ENCODE measurements around the gene PRX. TPM values are rescaled to one million over a fixed set of nuclear protein-coding genes. Genes with fewer than 3 reads are reported as not detected.

The PRX gene
- total and polyA plus RNA-seq, 2 of the 13 experiments (the other 11 are each of a cell fraction or from before 2014, with no cell fraction given): 0.66 TPM

DNA sequence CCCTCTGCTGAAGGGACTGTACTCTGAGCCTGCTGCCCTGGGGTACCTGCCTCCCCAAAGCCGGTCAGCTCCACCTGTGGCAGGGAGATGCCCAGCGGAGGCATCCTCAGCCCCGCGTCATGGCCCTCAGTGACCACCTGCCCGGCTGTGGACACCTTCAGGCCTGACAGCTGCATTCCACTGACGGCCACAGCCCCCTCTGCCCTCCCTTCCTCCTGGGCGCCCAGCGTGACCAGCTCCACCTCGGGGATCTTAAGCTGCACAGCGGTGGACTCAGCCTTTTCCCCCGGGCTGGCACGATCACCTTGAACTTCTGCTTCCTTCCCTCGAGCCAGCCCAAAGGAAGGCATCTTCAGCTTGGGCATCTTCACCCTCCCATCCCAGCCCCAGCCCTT lies 18.4 kb downstream of the PRX start (continued):
- TF ChIP-seq PBX3 (CRISPR knock-in tag; IDR thresholded peaks at IDR 0.05; ENCODE audit: borderline replicate concordance) (no peak), ZBTB20 (CRISPR knock-in tag; IDR thresholded peaks at IDR 0.05; ENCODE audit: borderline replicate concordance, low read depth) (no peak), ZNF33B (CRISPR knock-in tag; IDR thresholded peaks at IDR 0.05) (no peak), ELF1 (CRISPR knock-in tag; IDR thresholded peaks at IDR 0.05) (no peak)
- TF ChIP-seq, protein P1, sequence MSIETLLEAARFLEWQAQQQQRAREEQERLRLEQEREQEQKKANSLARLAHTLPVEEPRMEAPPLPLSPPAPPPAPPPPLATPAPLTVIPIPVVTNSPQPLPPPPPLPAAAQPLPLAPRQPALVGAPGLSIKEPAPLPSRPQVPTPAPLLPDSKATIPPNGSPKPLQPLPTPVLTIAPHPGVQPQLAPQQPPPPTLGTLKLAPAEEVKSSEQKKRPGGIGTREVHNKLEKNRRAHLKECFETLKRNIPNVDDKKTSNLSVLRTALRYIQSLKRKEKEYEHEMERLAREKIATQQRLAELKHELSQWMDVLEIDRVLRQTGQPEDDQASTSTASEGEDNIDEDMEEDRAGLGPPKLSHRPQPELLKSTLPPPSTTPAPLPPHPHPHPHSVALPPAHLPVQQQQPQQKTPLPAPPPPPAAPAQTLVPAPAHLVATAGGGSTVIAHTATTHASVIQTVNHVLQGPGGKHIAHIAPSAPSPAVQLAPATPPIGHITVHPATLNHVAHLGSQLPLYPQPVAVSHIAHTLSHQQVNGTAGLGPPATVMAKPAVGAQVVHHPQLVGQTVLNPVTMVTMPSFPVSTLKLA (IDR thresholded peaks at IDR 0.05): no peak

- TF ChIP-seq KLF15 (CRISPR knock-in tag; IDR thresholded peaks at IDR 0.05; ENCODE audit: borderline replicate concordance) (no peak), PHF5A (CRISPR knock-in tag; IDR thresholded peaks at IDR 0.05; ENCODE audit: low read depth, unreplicated experiment) (no peak), ZNF572 (CRISPR knock-in tag; IDR thresholded peaks at IDR 0.05) (no peak), ZNF441 (CRISPR knock-in tag; IDR thresholded peaks at IDR 0.05; ENCODE audit: borderline replicate concordance) (no peak), ZNF292 (CRISPR knock-in tag; IDR thresholded peaks at IDR 0.05; ENCODE audit: borderline replicate concordance, low read depth) (no peak), ZBTB8A (CRISPR knock-in tag; IDR thresholded peaks at IDR 0.05; ENCODE audit: borderline replicate concordance, low read depth) (no peak), TARDBP (CRISPR knock-in tag; IDR thresholded peaks at IDR 0.05) (no peak), ZNF547 (CRISPR knock-in tag; IDR thresholded peaks at IDR 0.05) (no peak), TMF1 (CRISPR knock-in tag; IDR thresholded peaks at IDR 0.05; ENCODE audit: low read depth) (no peak), SIN3A (IDR thresholded peaks at IDR 0.05; ENCODE audit: borderline replicate concordance, low read depth, low read length) (no peak), RXRB (CRISPR knock-in tag; IDR thresholded peaks at IDR 0.05; ENCODE audit: borderline replicate concordance) (no peak), ZNF430 (CRISPR knock-in tag; IDR thresholded peaks at IDR 0.05) (no peak)
- TF ChIP-seq, protein P2, sequence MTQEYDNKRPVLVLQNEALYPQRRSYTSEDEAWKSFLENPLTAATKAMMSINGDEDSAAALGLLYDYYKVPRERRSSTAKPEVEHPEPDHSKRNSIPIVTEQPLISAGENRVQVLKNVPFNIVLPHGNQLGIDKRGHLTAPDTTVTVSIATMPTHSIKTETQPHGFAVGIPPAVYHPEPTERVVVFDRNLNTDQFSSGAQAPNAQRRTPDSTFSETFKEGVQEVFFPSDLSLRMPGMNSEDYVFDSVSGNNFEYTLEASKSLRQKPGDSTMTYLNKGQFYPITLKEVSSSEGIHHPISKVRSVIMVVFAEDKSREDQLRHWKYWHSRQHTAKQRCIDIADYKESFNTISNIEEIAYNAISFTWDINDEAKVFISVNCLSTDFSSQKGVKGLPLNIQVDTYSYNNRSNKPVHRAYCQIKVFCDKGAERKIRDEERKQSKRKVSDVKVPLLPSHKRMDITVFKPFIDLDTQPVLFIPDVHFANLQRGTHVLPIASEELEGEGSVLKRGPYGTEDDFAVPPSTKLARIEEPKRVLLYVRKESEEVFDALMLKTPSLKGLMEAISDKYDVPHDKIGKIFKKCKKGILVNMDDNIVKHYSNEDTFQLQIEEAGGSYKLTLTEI (CRISPR knock-in tag; conservative IDR thresholded peaks at IDR 0.05): no peak
- H3K9ac ChIP-seq (ENCODE audit: insufficient read depth, low read depth, low read length): no peak overlapping the region
- peaks cover 10 to 35% of the 10 kb centered on the region in 2 experiments; a peak in 4 of 5 replicates for H3K27me3 ChIP-seq (ENCODE audit: control insufficient read depth in 1 of 2, insufficient read depth in 2 of 2, low read length in 2 of 2)
- in situ Hi-C loops (cut with HindIII; ENCODE audit: extremely low pct_ligation_motif_present, low pct_unique_long_range_greater_than_20kb) (no loop called here), intact Hi-C loops (cut with micrococcal nuclease; ENCODE audit: unreplicated experiment) (loop anchor here (5.0 kb wide), 1 partner anchor 87 kb away; no protein-coding TSS in a partner anchor)
- H4K20me1 ChIP-seq (ENCODE audit: insufficient read depth, low read length): no peaks in the 10 kb centered on the region
- H3K4me1 ChIP-seq (ENCODE audit: insufficient read depth, low read length): peaks cover 2% of the 10 kb centered on the region
- H2AFZ ChIP-seq (ENCODE audit: low read length): no peak overlapping the region
- POLR2A ChIA-PET: interaction anchor here (1.5 kb wide), 1 partner anchor 10 kb away, joined by 3 read pairs; no protein-coding TSS in a partner anchor
- no peaks in the 10 kb centered on the region for H3K36me3 ChIP-seq (replicated peaks in 1 of 2; ENCODE audit: control insufficient read depth in 1 of 2, insufficient read depth in 2 of 2, low read length in 2 of 2)
- CTCF ChIA-PET (ENCODE audit: low intra/inter-chr PET ratio, low total read pairs): no interaction called here
- no peaks in the 10 kb centered on the region for H3K9me3 ChIP-seq (ENCODE audit: low read length)
- no peak overlapping the region for H3K4me3 ChIP-seq (replicated peaks in 1 of 3; ENCODE audit: insufficient read depth in 1 of 3, low read depth in 2 of 3, low read length in 3 of 3)
- H3K4me2 ChIP-seq (ENCODE audit: low read depth, low read length): no peak overlapping the region
- WGBS (ENCODE audit: low lambda C conversion rate): 53% methylated on average over 17 of the region's 41 CpGs
- FAIRE-seq: no peak
- no peaks in the 10 kb centered on the region for H3K79me2 ChIP-seq (ENCODE audit: insufficient read depth, low read length)
- ATAC-seq: no peak
- no peak overlapping the region for H3K27ac ChIP-seq (ENCODE audit: extremely low read length, insufficient read depth, low read length)
- BruUV-seq (replicated peaks): no TSS peak
- no peak for DNase-seq (ENCODE audit: low spot score)
These were observed 19.0 kb downstream of the PRX start for GRCh38 chr19:40393894-40394815.

All from HepG2 (cell line).